ENCODE data around the gene C1orf21. TPM values are rescaled to one million over a fixed set of nuclear protein-coding genes. Genes with fewer than 3 reads are reported as not detected.

Gene C1orf21
- total and polyA plus RNA-seq, 10 donors: 9.7 to 60.4 (median 26.7) TPM

- WGBS, 5 donors: 67 to 78% (median 77%) methylated on average over 4 of the region's 4 CpGs
- no peaks in the 10 kb centered on the region for H3K27me3 ChIP-seq (replicated peaks in 1 of 7)
- H3K27ac ChIP-seq: no peak overlapping the region
- no peaks in the 10 kb centered on the region for H3K4me1 ChIP-seq
- H3K4me3 ChIP-seq: no peak overlapping the region
- no peaks in the 10 kb centered on the region for H3K36me3 ChIP-seq
- no peaks in the 10 kb centered on the region for H3K9me3 ChIP-seq
- intact Hi-C loops (cut with DNase I; ENCODE audit: low total_unique reads): no loop called here
- TF ChIP-seq POLR2A (IDR thresholded peaks at IDR 0.05) (no peak), CTCF (IDR thresholded peaks at IDR 0.05 in 8 of 11, conservative IDR thresholded peaks at IDR 0.05 in 3 of 11) (no peak), POLR2AphosphoS5 (IDR thresholded peaks at IDR 0.05) (no peak)
- no peak for DNase-seq
These were observed 182.3 kb downstream of the C1orf21 start for GRCh38 chr1:184569106-184569505.

- Histone ChIP-seq H3K4me1 (no peaks in the 10 kb centered on the region), H3K9me3 (peaks cover 0 to 1% (median under 1%) of the 10 kb centered on the region in 8 donors), H3K4me3 (no peak overlapping the region), H3K27me3 (replicated peaks in 1 of 7) (no peaks in the 10 kb centered on the region), H3K36me3 (no peaks in the 10 kb centered on the region), H3K27ac (peak overlapping the region in 7 of 8 donors; percentile 1 to 63 (median 30))
- intact Hi-C loops (cut with DNase I; ENCODE audit: low total_unique reads): no loop called here
- WGBS, 5 donors: 77 to 87% (median 81%) methylated on average over 8 of the region's 8 CpGs
- no peak for DNase-seq
- TF ChIP-seq POLR2AphosphoS5 (IDR thresholded peaks at IDR 0.05) (peak in 1 of 3 donors; percentile 35), CTCF (IDR thresholded peaks at IDR 0.05 in 8 of 11, conservative IDR thresholded peaks at IDR 0.05 in 3 of 11) (no peak)
These were observed 187.8 kb downstream of the C1orf21 start for GRCh38 chr1:184574588-184574987.

DNA sequence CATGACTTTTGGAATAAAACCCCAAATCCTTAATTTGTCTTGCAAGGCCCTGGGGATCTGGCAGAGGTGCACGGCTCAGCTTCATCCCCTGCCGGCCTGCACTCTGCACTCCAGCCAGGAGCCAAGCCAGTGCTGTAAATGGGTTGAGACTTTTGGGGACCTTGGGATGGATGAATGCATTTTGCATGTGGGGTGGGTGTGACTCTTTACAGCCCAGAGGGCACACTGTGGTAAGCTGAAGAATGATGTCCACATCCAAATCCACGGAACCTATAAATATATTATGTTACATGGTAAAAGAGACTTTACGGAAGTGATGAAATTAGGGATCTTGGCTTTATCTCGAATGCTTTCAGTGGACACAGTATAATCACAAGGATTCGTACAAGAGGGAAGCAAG lies 190.0 kb downstream of the C1orf21 start:
- Histone ChIP-seq H3K27me3 (replicated peaks in 1 of 7) (no peaks in the 10 kb centered on the region), H3K27ac (peak overlapping the region in 1 of 8 donors; percentile 3), H3K4me1 (no peaks in the 10 kb centered on the region), H3K36me3 (no peaks in the 10 kb centered on the region), H3K9me3 (peaks cover 0 to 11% (median 8%) of the 10 kb centered on the region in 8 donors), H3K4me3 (no peak overlapping the region)
- no peak for DNase-seq
- 84 to 94% (median 91%) methylated on average over 6 of the region's 6 CpGs for WGBS, 5 donors
- intact Hi-C loops (cut with DNase I; ENCODE audit: low total_unique reads): no loop called here
- TF ChIP-seq POLR2A (IDR thresholded peaks at IDR 0.05): no peak
- no peak for TF ChIP-seq CTCF (IDR thresholded peaks at IDR 0.05 in 8 of 11, conservative IDR thresholded peaks at IDR 0.05 in 3 of 11)
- no peak for TF ChIP-seq POLR2AphosphoS5 (IDR thresholded peaks at IDR 0.05)

- TF ChIP-seq CTCF (IDR thresholded peaks at IDR 0.05 in 8 of 11, conservative IDR thresholded peaks at IDR 0.05 in 3 of 11) (no peak), POLR2AphosphoS5 (IDR thresholded peaks at IDR 0.05) (no peak), POLR2A (IDR thresholded peaks at IDR 0.05) (no peak)
- Histone ChIP-seq H3K36me3 (no peaks in the 10 kb centered on the region), H3K27me3 (replicated peaks in 1 of 7) (no peaks in the 10 kb centered on the region), H3K9me3 (peaks cover 0 to 11% (median 8%) of the 10 kb centered on the region in 8 donors), H3K27ac (no peak overlapping the region), H3K4me1 (no peaks in the 10 kb centered on the region), H3K4me3 (no peak overlapping the region)
- intact Hi-C loops (cut with DNase I; ENCODE audit: low total_unique reads): no loop called here
- WGBS, 5 donors: 78 to 88% (median 87%) methylated on average over 6 of the region's 6 CpGs
- no peak for DNase-seq
These were observed 190.5 kb downstream of the C1orf21 start for GRCh38 chr1:184577319-184577718.
